ENCODE measurements around the gene CDC45. TPM values are rescaled to one million over a fixed set of nuclear protein-coding genes. Genes with fewer than 3 reads are reported as not detected.
"Not testable (repeated sequence)": the region's sequence is repeated elsewhere in the genome, so short reads cannot be mapped to it uniquely, and the experiment has no call there.

The CDC45 gene
- total RNA-seq, 1 donor from 2014 or later = 6.2 TPM

DNA sequence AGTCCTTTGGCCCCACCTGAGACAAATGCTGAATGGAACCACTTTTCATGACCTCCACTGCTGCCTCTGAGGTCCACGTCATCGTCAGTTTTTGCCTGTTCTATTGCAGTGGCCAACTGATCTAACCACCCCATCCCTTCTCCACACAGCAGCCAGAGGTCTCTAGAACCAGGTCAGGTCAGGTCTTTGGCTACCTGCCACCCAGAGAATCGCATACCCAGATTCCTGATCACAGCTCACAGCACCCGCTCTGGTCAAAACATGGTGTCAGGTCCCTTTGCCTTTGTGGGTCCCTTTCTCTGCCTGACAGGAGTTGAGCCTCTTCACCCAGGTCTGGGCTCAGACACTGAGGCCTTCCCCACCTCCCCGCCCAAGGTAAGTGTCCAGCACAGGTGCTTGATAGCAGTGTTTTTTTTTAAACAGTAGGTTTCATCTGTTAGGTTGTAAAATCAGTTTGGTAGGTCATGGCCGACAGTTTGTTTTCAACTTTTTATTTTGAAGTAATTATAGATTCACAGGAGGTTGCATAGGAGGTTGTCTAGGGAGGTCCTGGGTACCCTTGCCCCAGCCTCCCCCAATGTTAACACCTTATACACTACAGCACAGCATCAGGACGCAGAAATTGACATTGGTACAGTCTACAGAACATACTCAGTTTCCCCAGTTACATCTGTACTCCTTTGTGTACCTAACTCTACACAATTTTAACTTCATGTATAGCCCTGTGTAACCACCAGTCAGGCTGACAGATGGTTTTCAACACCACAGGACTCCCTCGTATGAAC is 39.1 kb upstream of the CDC45 start:
- peaks cover 24% of the 10 kb centered on the region for H3K4me1 Mint-ChIP-seq (ENCODE audit: unreplicated experiment)
- H3K27me3 Mint-ChIP-seq (ENCODE audit: unreplicated experiment) = no peaks in the 10 kb centered on the region
- H3K27ac Mint-ChIP-seq (ENCODE audit: unreplicated experiment) = no peak overlapping the region

DNA sequence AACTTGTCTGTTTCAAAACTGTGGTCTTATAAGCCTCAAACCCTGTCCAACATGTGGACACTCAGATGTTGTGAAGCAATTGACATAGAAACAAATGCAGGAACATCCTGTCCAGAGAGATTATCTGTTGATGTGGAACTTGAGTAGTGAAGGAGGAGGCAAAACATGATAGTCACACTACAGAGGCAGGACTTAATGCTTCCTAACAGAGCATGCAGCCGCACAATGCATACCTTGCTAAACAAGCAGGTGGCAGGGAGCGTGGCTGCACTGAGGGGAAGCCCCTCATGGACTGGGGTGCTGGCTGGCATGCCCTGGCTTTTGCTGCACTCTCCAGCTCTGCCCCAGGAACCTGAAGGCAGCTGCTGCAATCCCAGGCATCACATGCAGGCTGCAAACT is 37.6 kb upstream of the CDC45 start:
- no peaks in the 10 kb centered on the region for H3K9me3 Mint-ChIP-seq (ENCODE audit: unreplicated experiment)
- H3K4me1 Mint-ChIP-seq (ENCODE audit: unreplicated experiment) = peaks cover 30% of the 10 kb centered on the region
- peaks cover 7% of the 10 kb centered on the region for H3K27me3 Mint-ChIP-seq (ENCODE audit: unreplicated experiment)
- peaks cover 16% of the 10 kb centered on the region for H3K36me3 Mint-ChIP-seq (ENCODE audit: low read depth, unreplicated experiment)
- DNase-seq (ENCODE audit: low spot score) = no peak
- no peak overlapping the region for H3K4me3 Mint-ChIP-seq (ENCODE audit: unreplicated experiment)
- H3K27ac Mint-ChIP-seq (ENCODE audit: unreplicated experiment) = peak overlapping the region; percentile 86
- TF ChIP-seq, protein P1, sequence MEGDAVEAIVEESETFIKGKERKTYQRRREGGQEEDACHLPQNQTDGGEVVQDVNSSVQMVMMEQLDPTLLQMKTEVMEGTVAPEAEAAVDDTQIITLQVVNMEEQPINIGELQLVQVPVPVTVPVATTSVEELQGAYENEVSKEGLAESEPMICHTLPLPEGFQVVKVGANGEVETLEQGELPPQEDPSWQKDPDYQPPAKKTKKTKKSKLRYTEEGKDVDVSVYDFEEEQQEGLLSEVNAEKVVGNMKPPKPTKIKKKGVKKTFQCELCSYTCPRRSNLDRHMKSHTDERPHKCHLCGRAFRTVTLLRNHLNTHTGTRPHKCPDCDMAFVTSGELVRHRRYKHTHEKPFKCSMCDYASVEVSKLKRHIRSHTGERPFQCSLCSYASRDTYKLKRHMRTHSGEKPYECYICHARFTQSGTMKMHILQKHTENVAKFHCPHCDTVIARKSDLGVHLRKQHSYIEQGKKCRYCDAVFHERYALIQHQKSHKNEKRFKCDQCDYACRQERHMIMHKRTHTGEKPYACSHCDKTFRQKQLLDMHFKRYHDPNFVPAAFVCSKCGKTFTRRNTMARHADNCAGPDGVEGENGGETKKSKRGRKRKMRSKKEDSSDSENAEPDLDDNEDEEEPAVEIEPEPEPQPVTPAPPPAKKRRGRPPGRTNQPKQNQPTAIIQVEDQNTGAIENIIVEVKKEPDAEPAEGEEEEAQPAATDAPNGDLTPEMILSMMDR (IDR thresholded peaks at IDR 0.05; ENCODE audit: unreplicated experiment) = no peak

More for the DNA sequence above, 39.1 kb upstream of the CDC45 start:
- H3K9me3 Mint-ChIP-seq (ENCODE audit: unreplicated experiment) = no peaks in the 10 kb centered on the region
- DNase-seq (ENCODE audit: low spot score) = no peak
- TF ChIP-seq, protein P1 (IDR thresholded peaks at IDR 0.05; ENCODE audit: unreplicated experiment) = no peak
- H3K4me3 Mint-ChIP-seq (ENCODE audit: unreplicated experiment) = no peak overlapping the region
- peaks cover 16% of the 10 kb centered on the region for H3K36me3 Mint-ChIP-seq (ENCODE audit: low read depth, unreplicated experiment)

DNA sequence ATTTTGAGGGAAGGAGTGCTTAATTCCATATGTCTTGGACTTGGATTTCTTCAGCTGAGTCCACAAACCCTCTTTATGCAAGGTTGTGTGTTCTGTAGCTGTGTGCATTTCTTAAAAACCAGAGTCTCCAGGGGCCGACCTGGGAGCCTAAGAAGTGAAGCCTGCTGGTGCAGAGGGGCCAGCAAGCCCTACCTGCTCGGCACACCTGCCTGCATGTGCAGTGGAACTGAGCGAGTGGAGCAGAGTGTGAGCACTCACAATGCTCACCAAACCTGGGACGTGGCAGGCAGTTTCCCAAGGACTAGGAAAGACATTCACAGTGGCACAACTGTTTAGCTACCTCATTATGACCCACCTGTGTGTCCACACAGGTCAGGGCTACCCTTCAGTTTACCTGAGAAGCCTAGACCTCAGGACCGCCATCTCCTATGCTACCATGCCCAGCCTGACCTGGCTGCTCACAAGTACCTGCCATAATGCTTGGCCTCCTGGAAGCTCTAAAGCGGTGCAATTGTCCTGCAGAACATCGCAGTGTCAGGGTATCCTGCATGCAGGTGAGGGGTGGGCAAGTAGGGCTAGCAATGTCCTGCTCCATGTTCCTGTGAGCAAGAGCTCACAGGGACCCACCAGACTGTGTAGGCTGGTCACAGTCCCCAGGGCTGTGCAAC is 36.0 kb upstream of the CDC45 start:
- Mint-ChIP-seq H3K4me1 (ENCODE audit: unreplicated experiment) (peaks cover 31% of the 10 kb centered on the region), H3K27ac (ENCODE audit: unreplicated experiment) (peak overlapping the region; percentile 61), H3K9me3 (ENCODE audit: unreplicated experiment) (no peaks in the 10 kb centered on the region), H3K27me3 (ENCODE audit: unreplicated experiment) (peaks cover 7% of the 10 kb centered on the region), H3K4me3 (ENCODE audit: unreplicated experiment) (no peak overlapping the region), H3K36me3 (ENCODE audit: low read depth, unreplicated experiment) (peaks cover 12% of the 10 kb centered on the region)
- DNase-seq (ENCODE audit: low spot score) = no peak
- TF ChIP-seq, protein P1 (IDR thresholded peaks at IDR 0.05; ENCODE audit: unreplicated experiment) = no peak

DNA sequence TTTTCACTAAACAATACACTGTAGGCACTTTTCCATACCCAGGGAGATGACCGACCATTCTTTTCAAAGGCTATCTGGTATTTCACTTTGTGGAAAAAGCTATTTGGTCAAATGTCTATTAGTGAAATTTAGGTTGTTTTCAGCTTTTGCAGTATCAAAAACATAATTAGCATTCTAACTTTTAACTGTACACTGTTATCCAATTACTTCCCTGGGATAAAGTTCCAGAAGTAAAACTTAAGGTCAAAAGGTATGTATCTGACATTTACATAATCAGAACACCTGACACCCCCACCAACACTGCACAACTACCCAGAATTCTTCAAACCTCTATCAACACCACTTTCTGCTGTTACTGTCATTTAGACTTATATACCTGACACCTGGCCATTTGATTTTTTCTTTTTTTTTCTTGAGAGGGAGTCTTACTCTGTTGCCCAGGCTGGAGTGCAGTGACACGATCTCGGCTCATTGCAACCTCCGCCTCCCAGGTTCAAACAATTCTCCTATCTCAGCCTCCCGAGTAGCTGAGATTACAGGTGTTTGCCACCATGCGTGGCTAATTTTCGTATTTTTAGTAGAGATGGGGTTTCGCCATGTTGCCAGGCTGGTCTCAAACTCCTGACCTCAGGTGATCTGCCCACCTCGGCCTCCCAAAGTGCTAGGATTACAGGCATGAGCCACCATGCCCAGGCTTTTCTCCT is 34.3 kb upstream of the CDC45 start:
- H3K4me3 Mint-ChIP-seq (ENCODE audit: unreplicated experiment) = peak overlapping the region; percentile 80
- H3K36me3 Mint-ChIP-seq (ENCODE audit: low read depth, unreplicated experiment) = peaks cover 12% of the 10 kb centered on the region
- H3K27ac Mint-ChIP-seq (ENCODE audit: unreplicated experiment) = peak overlapping the region; percentile 67
- H3K27me3 Mint-ChIP-seq (ENCODE audit: unreplicated experiment); DNase-seq (ENCODE audit: low spot score); H3K9me3 Mint-ChIP-seq (ENCODE audit: unreplicated experiment): not testable (repeated sequence)
- peaks cover 31% of the 10 kb centered on the region for H3K4me1 Mint-ChIP-seq (ENCODE audit: unreplicated experiment)

DNA sequence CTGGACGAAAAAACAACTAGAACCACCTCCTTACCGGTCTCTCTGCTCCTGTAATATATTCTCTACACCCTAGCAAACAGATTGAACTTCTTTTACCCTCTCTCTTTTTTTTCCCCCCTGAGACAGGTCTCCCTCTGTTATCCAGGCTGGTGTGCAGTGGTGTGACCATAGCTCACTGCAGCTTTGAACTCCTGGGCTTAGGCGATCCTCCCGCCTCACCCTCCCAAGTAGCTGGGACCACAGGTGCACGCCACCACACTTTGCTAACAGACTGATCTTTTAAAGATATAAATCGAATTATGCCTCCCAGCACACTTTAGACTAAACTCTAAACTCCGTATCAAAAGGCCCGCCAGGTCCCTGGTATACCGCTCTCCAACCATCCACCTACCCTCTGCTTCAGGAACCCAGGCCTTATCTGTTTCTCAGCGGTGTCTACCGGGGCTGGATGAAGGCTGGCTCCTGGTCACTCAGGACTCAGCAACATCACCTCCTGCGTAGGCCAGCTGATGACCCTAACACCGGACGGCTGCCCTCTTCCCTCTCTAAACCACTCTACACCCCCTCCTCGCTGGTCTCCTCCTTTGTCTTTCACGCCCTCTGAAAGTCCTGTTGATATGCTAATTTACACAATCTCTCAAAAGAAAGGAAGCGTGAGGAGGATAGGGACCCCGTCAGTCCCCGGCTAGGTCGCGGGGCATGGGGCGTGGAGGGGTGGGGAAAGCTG is 33.0 kb upstream of the CDC45 start:
- Mint-ChIP-seq H3K27ac (ENCODE audit: unreplicated experiment) (peak overlapping the region; percentile 89), H3K36me3 (ENCODE audit: low read depth, unreplicated experiment) (peaks cover 12% of the 10 kb centered on the region), H3K9me3 (ENCODE audit: unreplicated experiment) (no peaks in the 10 kb centered on the region), H3K27me3 (ENCODE audit: unreplicated experiment) (peaks cover 8% of the 10 kb centered on the region), H3K4me1 (ENCODE audit: unreplicated experiment) (peaks cover 31% of the 10 kb centered on the region), H3K4me3 (ENCODE audit: unreplicated experiment) (peak overlapping the region; percentile 97)
- DNase-seq (ENCODE audit: low spot score) = no peak
- TF ChIP-seq, protein P1 (IDR thresholded peaks at IDR 0.05; ENCODE audit: unreplicated experiment) = no peak
